ENCODE results near the gene SLCO6A1.

DNA sequence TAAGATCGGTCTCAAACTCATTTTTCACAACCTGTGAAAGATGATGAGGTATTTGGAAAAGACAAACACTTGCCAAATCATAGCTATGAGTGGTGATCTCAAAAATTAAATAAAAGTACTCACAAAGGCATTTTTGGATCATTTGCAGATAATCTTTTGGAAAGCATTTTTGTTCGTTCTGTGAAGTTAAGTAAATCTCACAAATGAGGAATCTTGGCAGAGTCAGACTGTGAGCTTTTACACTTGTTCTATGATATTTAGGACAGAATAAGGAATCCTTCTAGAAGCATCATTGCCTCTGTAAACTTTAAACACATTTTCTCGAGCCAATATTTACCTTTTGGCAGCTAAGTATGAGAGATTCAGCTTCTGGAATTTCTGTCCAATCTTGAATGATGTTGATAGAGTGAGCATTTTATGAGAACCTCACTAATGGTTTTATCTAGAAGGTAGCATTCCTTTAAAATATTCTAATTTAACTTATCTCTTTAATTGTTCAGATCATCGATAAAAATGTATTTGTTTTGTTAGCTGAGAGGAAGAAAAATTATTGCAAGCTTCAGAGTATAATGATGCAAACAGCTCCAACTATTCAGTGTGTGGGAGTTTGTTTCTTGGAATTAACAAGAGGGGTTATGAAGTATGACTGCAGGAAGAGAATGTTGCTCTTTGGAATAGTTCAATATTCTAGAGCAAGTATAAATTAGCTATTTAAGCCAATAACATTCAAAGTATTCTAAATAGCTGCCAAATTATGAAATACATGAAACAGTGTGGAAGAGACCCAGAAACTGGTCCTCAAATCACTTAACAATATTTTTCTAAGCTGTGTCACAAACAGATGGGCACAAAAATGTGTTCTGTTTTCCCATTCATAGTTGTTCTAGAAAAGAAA is 48.6 kb upstream of the SLCO6A1 start:
- TF ChIP-seq, protein P1, sequence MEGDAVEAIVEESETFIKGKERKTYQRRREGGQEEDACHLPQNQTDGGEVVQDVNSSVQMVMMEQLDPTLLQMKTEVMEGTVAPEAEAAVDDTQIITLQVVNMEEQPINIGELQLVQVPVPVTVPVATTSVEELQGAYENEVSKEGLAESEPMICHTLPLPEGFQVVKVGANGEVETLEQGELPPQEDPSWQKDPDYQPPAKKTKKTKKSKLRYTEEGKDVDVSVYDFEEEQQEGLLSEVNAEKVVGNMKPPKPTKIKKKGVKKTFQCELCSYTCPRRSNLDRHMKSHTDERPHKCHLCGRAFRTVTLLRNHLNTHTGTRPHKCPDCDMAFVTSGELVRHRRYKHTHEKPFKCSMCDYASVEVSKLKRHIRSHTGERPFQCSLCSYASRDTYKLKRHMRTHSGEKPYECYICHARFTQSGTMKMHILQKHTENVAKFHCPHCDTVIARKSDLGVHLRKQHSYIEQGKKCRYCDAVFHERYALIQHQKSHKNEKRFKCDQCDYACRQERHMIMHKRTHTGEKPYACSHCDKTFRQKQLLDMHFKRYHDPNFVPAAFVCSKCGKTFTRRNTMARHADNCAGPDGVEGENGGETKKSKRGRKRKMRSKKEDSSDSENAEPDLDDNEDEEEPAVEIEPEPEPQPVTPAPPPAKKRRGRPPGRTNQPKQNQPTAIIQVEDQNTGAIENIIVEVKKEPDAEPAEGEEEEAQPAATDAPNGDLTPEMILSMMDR (IDR thresholded peaks at IDR 0.05) = no peak
- TF ChIP-seq POLR2A (IDR thresholded peaks at IDR 0.05) (no peak), EP300 (IDR thresholded peaks at IDR 0.05) (no peak), POLR2AphosphoS5 (IDR thresholded peaks at IDR 0.05) (no peak)

All from gastroesophageal sphincter (tissue), 3 donors.